Retinal pigment epithelial cell (primary cell): ENCODE data around the gene RAB3IL1.
A peak's percentile ranks its signal among the peaks of the same experiment; 100 is the strongest.
"Not testable (repeated sequence)": the region's sequence is repeated elsewhere in the genome, so short reads cannot be mapped to it uniquely, and the experiment has no call there.

Source experiments
- DNase-seq: peaks from one replicate; pipeline ENCODE4 v3.0.0-alpha.2; 2010; ENCODE audit warnings: low read depth
- H3K4me3 ChIP-seq: 2 replicates; pipeline ENCODE4 v1.5.1; 2011; ENCODE audit warnings: mild to moderate bottlenecking, low read length, control low read depth, moderate library complexity
- CTCF ChIP-seq: conservative IDR thresholded peaks from 2 replicates; pipeline ENCODE4 v1.5.1; 2011; ENCODE audit warnings: low read depth, low read length, control low read depth, inconsistent platforms

The RAB3IL1 gene

DNA sequence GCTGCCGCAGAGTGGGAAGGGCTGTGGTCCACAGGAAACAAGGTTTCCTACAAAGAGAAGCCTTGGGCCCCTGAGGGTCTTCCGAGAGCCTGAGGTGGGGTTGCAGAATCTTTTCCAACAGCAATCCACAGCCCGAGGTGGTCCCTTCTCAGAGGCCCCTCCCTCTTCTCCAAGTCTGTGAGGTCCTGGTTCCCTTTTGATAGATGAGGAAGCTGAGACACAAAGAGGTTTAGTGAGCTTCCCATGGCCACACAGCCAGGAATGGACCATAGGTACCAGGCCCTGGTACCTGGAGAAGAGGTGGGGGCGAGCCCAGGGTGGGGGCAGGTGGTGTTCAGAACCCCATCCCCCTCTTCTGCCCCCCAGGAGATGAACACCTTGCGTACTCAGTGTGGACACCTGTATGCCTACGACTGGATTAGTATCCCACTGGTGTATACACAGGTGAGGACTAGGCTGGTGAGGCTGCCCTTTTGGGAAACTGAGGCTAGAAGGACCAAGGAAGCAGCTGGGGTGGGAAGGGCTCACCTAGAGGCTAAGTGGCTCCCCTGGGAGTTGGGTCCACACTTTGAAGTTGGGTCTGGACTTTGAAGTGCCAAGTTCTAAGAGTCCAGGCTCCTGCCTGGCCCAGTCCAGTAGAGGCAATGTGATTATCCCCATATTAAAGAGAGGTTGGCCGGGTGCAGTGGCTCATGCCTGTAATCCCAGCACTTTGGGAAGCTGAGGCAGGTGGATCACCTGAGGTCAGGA lies 39.8 kb upstream of the RAB3IL1 start:
- DNase-seq: no peak
- H3K4me3 ChIP-seq: no peak overlapping the region
- no peak for TF ChIP-seq CTCF

DNA sequence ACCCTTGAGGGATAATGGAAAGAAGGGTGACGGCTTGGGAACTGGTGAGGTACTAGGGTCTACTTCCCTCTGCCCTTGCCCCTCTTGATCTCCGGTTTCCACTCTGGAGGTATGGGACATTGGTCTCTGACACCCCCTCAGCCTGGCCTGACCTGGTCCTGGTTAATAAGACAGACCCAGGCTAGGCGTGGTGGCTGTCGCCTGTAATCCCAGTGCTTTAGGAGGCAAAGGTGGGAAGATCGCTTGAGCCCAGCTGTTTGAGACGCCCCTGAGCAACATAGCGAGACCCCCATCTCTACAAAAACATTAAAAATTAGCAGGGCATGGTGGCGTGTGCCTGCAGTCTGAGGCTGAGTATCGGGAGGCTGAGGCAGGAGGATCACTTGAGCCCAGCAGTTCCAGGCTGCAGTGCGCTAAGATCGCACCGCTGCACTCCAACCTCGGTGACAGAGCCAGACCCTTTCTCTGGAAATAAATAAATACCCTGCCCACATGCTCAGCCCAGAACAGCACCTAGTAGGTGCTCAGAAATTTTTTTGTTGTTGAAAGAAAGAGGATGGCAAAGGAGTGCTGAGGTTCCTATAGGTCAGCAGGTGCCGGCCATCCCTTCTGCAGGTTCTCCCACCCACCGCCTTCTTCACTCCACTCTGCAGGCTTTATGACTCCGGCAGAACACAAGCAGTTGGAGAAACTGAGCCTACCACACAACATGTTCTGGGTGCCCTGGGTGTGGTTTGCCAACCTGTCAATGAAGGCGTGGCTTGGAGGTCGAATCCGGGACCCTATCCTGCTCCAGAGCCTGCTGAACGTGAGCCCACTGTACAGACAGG lies 39.0 kb upstream of the RAB3IL1 start:
- H3K4me3 ChIP-seq: no peak overlapping the region
- TF ChIP-seq CTCF: no peak
- no peak for DNase-seq

DNA sequence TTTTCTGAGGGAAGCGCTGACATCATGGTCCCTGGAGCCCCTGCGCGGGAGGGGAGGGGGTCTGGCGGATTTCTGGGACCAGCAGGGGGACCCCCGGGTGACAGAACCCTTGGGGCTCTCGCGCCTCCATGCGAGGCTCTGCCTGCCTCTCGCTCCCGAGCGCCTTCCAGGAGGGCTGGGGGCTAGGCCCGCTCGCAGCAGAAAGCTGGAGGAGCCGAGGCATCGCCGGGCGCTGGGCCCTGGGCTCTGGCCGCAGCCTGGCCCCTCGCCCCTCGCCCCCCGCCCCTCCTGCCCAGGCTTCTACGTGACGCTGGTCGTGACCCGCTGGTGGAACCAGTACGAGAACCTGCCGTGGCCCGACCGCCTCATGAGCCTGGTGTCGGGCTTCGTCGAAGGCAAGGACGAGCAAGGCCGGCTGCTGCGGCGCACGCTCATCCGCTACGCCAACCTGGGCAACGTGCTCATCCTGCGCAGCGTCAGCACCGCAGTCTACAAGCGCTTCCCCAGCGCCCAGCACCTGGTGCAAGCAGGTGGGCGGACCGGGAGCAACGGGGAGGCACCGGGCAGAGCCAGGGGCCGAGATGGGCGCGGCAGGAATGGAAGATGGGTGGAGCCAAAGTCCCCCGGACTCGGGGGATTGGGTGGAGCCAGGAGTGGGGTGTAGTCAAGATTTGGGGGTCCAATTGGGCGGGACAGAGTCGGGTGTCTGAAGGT lies 38.2 kb upstream of the RAB3IL1 start:
- no peak for DNase-seq
- TF ChIP-seq CTCF: no peak
- H3K4me3 ChIP-seq: peak overlapping the region; percentile 30

DNA sequence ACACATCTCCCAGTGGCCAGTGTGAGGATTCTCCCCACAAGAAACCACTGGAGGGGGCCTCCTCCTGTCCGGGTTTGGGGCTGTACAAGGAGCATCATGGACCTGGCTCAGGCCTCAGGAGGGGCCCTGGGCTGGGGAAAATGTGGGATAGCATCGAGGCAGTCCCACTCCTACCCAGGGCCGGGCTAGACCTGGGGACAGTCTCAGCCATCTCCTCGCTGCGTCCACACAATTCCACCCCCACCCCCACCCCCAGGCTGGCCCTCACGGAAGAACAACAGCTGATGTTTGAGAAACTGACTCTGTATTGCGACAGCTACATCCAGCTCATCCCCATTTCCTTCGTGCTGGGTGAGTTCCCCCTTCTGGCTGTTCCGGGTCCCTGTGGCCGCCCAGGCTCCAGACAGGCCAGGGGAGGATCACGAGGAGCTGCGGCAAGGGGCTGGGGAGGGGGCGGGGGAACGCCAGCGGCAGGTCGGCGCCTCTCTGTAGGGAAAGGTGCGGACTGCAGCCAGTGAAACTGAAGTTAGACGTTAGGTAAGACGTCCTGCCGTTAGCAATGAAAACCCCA lies 37.6 kb upstream of the RAB3IL1 start:
- peak; percentile 28 for TF ChIP-seq CTCF
- no peak for DNase-seq
- peak overlapping the region; percentile 30 for H3K4me3 ChIP-seq

- no peak overlapping the region for H3K4me3 ChIP-seq
- TF ChIP-seq CTCF: no peak
- no peak for DNase-seq
Observed at GRCh38 chr11:61954106-61954850, 36.9 kb upstream of the RAB3IL1 start.

- not testable (repeated sequence) for H3K4me3 ChIP-seq, DNase-seq
Observed at GRCh38 chr11:61953632-61954031, 36.3 kb upstream of the RAB3IL1 start.

DNA sequence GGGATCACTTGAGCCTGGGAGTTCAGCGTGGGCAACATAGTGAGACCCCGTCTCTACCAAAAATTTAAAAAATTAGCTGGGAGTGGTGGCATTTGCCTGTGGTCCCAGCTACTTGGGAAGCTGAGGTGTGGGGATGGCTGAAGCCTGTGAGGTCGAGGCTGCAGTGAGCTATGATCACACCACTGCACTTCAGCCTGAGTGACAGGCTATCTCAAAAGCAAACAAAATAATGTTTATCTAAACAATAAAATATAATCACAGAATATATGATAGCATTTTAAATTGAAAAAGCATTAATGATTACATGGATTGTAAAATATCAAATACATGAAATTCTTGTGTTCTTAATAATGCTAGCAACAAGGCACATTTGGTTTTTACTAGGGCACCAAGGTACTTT lies 35.5 kb upstream of the RAB3IL1 start:
- no peak overlapping the region for H3K4me3 ChIP-seq
- no peak for TF ChIP-seq CTCF
- no peak for DNase-seq
